GM19397 (cell line): ENCODE measurements around the gene ALPI.
"Not testable (repeated sequence)": the region's sequence is repeated elsewhere in the genome, so short reads cannot be mapped to it uniquely, and the experiment has no call there.

ENCODE experiments used
- ATAC-seq: cut with Tn5 transposase; IDR thresholded peaks from one replicate; pipeline ENCODE4 v1.9.1; 2021; ENCODE audit warnings: mild to moderate bottlenecking, moderate library complexity; ENCODE audit not compliant: unreplicated experiment

The ALPI gene

DNA sequence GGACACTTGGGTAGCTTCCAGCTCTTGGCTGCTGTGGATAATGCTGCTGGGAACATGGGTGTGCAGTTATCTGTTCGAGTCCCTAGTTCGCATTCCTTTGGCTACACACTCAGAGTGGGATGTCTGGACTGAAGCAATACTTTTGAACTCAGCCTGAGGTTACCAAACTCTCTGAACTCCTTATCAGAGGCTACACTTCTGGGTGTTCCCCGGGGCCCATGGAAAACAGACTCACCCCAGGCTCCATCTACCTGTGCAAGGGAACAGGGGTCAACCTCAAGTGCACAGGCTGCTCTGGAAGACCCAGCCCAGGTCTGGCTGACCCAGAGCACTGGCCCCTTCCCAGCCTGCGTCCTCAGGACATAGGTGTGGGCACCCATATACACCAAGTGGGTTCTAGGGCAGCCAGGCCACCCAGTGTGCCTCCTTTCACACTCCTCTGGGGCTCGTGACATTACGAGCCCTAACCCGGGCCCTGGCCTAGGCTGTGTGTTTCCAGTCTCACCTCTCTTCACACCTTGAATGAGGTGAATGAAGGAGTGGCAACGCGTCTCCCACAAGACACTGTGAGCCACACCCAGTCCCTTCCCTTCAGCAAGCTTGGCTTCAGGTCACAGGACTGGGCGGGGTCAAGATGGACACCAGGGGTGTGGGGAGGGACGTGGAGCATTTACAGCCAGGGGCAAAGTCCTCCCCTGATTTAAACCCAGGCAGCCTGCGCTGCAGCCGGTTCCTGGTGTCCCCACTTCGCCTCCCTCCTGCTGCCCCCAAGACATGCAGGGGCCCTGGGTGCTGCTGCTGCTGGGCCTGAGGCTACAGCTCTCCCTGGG lies at the start of gene ALPI:
Gene ALPI (plus strand): TSS at position 728 of the 830 bp plus-strand sequence. CDS start 47 bp downstream, at position 775.
- no peak for ATAC-seq

DNA sequence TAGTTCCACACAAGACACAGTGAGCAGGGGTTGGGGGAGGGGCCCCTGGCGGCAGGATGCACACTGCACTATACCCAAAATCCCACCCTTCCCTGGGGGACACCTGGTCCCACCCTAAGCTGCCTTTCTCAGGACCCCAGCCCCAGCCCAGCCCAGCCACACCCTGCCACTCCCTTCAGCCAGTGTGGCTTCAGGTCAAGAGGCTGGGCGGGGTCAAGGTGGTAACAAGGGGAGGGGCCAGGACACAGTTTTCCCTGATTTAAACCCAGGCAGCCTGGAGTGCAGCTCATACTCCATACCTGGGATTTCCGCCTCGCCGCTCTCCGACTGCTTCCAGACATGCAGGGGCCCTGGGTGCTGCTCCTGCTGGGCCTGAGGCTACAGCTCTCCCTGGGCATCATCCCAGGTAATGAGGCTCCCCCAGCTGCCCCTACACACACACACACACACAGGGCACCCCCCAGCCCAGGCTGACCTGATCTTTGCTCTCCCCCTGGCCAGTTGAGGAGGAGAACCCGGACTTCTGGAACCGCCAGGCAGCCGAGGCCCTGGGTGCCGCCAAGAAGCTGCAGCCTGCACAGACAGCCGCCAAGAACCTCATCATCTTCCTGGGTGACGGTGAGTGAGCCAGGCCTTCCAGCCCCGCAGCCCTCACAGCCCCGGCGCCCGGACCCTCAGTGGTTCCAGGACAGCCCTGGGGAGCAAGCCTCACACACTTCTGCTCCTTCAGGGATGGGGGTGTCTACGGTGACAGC lies 49.2 kb upstream of the ALPI start, which contains the start of gene ALPG:
Gene ALPG (plus strand): TSS at position 289 of the 755 bp plus-strand sequence. CDS start 51 bp downstream, at position 340.
- no peak for ATAC-seq

DNA sequence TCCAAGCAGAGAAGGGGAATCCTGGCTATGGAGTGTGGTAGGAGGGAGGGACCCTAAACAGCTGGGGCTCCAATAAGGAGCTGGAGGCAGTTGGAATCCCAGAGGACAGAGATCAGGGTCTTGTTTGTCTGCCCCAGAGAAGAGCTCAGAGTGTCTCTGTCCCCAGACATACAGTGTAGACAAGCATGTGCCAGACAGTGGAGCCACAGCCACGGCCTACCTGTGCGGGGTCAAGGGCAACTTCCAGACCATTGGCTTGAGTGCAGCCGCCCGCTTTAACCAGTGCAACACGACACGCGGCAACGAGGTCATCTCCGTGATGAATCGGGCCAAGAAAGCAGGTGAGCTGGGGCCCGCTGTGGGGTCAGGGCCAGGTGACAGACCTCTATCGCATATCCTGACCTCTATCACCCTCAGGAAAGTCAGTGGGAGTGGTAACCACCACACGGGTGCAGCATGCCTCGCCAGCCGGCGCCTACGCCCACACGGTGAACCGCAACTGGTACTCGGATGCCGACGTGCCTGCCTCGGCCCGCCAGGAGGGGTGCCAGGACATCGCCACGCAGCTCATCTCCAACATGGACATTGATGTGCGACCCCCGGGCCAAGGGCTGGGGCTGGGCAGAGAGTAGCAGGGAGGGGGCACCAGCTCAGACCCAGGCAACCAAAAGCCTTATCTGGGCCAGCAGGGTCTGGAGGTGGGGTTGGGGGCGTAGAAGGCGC lies 48.4 kb upstream of the ALPI start:
- ATAC-seq = not testable (repeated sequence)

DNA sequence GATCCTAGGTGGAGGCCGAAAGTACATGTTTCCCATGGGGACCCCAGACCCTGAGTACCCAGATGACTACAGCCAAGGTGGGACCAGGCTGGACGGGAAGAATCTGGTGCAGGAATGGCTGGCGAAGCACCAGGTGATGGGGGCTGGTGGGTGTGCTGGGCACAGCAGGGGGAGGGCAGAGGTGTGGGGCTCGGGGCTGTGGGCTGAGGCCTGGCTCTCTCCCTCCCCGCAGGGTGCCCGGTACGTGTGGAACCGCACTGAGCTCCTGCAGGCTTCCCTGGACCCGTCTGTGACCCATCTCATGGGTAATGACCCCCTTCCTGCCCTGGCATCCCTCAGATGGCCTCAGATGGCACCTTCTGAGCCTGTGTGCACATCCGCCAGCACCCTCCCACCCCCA lies 47.7 kb upstream of the ALPI start:
- not testable (repeated sequence) for ATAC-seq

DNA sequence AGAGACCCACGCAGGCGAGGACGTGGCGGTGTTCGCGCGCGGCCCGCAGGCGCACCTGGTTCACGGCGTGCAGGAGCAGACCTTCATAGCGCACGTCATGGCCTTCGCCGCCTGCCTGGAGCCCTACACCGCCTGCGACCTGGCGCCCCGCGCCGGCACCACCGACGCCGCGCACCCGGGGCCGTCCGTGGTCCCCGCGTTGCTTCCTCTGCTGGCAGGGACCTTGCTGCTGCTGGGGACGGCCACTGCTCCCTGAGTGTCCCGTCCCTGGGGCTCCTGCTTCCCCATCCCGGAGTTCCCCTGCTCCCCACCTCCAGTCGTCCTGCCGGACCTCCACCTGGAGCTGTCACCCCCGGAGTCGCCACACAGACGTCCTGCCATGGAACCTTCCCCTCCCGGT lies 46.3 kb upstream of the ALPI start:
- not testable (repeated sequence) for ATAC-seq

DNA sequence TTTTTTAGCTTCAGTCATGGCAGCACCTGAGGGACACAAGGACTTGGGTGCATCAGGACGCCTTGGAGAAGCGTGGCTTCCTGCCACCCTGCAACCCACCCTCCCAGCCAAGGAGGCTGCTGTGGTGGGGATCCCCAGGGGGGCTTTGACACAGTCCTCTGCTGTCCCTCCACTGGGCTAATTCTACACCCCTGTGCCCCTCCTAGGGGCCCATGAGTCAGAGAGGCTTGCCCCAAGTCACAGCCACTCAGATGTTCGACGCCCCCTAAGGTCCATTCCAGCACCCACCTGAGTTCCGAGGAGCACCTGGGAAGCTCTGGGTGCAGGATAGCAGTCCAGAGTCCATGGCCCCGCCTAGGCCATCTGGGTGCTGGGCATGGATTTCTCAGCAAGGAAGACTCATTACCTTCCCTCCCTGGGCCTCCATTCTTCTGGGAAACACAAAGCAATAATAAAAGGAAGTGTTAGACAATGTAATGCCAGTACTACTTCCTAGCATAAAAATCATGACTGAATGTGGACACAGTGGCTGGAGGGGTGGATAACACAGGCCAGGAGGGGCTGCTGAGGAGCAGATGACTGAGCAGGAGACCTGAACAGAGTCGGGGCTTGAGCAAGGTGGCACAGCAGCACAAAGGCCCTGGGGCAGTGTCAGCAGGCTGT lies 45.6 kb upstream of the ALPI start:
- no peak for ATAC-seq

DNA sequence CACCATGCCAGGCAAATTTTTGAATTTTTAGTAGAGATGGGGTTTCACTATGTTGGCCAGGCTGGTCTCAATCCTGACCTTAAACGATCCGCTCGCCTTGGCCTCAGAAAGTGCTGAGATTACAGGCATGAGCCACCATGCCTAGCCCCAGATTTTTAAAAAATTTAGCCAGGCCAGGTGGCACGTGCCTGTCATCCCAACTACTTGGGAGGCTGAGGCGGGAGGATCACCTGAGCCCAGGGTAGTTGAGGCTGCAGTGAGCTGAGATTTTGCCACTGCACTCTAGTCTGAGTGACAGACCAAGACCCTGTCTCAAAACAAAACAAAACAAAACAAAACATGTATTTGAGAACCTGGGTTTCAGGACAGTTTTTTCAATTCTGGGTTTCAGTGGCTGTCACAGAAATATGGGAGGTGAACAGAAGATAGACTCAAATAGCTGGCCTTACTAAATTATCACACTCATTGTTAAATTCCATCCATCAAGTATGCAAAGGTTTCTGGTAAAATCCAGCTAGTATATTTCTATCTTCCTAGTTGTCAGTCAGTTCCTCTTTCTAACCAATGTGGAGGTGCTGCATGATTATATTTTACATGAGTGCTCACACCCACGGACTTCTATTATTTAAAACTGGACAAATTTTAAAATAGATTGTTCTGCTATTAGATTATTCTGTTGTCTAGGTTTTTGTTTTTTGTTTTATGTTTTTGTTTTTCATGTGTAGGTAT lies 43.9 kb upstream of the ALPI start:
- no peak for ATAC-seq

DNA sequence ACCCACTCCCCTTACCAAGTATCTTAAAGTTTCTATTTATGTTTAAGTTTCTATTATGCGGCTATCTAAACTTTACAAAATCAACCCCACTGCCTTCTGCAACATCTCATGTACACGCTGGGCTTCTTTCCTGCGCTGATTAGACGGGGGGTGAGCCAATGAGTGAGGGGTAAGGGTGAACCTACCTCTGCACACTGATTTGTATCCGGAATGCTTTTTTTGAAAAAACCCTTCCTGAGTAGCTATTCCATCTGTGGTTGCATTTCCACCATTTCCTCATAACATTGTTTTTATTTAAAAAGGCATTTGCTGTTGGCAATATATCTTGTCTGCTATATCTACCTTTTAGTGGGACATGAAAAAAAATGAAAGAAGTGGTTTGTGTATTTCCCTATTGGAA lies 43.0 kb upstream of the ALPI start:
- no peak for ATAC-seq

DNA sequence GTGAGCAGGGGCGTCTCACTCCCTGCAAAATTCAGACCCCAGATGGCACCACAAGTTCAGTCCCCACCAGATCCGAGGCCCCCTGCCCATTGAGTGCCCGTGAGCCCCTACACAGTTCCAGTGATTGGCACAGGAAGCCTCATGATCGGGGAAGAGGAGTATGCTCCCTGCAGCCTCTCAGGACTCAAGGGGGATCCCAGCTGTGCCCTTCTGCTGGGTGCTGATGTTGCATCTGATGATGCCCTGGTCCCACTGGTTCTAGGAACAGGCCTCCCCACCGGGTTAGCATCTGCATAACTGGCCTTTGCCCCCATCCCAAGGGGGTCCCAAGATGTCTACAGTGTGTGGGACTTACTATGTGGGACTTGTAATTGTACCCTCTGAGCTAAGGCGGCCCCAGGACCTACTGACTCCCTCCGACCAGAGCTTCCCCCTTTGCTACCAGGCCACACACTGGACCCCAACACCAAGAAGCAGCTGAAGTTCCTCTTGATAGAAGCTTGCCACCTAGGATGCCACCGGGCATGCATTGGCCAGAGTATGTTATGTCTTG lies 40.7 kb upstream of the ALPI start:
- ATAC-seq = no peak

DNA sequence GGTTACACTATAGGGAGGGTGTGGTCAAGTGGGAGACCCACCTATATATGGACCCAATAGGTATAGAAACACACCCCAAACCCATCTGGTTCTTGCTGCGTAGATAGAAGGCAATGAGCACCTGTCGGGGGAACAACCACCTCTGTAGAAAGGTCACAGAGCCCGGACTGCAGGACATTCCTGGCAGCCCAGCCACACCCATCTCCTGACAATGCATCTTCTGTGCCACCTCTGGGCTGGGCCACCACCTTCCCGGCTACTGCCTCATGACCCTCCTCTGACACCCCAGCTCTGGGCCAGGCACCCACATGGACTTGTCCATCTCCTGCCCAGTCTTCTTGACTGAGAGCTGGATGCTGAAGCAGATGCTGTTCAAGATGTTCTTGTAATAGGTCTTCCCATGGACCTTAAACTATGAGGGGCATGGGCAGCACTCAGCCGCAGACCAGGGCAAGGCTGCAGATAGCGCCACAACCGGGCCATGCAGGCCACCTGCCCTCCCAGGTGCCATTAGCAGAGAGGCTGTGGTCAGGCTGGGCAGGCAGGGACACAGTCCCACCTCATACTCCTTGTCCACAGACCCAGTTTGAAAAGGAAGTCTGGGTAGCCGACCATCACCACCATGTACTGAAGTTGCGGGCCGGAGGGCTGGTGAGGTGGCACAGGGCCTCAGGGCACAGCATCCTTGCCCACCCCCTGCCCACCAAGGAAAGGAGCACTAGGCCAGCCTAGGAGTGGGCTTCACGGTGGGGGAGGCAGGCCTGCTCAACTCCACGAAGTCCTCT lies 40.0 kb upstream of the ALPI start:
- no peak for ATAC-seq

DNA sequence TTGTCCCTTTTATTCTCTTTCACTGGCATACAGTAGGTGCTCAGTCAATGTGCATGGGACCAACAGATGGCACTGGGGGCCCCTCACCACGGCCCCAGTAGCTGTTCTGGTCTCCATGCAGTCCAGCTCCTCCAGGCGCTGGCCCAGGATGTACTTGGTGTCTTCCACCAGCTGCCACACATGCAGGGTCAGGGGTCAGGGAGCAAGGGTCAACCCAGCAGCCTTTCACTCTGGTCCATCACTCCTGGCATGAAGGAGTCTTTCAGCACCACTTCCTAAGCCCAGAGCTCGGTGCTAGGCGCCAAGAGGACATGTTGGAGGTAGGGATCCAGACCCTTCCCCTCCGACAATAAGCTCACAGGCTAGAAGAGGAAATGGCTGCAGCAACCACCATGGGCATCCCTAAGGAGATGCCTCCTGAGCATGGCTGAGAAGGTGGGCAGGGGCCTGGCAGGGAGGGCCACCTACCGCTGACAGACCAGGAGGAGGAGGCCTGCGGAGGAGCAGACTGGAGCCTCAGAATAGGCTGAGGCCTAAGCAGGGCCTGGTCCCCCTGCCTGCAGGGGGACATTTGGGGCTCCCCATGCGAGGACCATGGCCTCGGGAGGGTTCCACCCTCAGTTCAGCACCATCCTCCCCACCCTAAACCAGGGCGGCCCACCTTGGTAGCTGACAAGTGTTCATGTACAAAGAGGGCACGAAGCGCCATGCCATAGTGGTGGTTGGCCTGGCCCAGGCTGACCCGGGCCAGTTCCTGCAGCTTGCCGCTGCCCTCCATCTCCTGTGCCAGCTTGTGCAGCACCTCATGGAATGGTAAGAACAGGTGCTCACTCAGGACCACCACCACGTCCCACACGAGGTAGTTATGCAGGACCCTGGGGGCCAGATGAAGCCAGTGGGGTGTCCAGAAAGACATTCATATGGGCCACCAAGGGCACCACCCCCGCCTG lies 39.2 kb upstream of the ALPI start:
- no peak for ATAC-seq

DNA sequence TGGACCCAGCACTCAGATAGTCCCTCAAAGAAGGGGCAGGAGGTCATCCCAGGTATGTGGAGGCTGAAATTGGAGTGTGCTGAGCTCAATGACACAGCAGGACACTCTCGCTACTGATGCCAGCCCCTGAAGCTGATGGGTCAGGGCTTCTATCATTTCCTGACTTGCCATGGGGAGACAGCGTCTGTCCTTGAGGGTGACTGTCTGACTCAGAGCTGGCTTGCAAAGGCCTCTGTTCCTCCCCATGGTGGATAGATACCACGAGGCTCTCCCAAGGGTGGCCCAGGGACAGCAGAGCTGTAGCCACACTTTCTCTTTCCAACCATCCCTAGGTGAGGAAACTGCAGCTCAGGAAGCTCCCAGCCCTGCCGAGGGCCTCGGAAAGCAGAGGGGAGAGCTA lies 38.5 kb upstream of the ALPI start:
- ATAC-seq = no peak

DNA sequence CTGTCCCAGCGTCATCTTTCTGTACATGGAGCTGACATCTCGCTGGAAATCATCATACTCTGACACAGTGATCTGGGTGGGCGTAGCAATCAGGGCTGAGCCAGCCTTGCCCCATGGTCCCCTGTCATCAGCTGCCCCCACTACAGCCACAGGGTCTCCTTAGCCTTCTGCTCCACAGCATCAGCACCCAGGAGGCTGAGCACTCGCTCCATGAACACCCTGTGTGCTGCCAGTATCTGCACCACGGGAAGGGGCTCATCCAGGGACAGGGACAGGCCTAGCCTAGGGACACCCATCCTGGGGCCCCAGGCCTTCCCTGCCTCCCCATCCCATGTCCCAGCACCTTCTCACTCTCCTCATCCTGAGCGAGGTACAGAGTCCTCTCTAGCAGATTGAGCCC lies 37.9 kb upstream of the ALPI start:
- no peak for ATAC-seq

DNA sequence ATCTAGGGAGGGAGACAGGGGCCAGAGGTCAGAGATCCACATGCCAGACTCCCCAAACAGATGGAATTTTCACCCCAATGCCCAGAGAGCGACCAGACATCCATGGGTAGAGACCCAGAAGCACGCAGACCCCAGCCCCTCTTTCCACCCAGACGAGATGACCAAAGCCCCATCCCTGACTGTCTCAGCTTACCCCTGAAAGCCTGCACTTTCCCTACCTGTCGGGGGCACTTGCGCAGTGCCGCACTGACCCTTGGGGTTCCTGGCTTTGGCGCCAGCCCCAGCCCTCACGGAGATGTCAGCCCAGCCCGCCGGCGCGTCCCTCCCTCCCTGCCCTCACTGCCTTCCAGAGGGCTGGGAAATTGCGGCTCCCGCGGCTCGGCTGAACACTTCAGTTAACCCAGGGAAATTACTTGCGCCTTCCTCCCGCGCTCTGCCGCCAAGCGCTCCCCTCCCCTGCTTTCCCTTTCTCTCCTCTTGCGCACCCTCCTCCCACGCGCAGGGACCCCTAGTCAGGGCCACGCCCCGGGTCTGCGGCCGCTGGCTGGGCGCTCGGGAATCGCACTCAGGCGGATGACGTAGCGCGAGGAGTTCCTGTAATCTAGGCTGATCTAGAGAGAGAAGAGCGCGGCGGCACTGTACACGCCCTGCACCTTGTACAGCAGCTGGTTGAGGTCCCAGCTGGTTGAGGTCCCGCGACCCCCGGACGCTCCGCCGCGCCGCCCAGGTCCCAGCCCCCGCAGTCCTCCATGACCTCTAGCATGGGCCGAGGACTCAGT lies 37.3 kb upstream of the ALPI start:
- no peak for ATAC-seq

DNA sequence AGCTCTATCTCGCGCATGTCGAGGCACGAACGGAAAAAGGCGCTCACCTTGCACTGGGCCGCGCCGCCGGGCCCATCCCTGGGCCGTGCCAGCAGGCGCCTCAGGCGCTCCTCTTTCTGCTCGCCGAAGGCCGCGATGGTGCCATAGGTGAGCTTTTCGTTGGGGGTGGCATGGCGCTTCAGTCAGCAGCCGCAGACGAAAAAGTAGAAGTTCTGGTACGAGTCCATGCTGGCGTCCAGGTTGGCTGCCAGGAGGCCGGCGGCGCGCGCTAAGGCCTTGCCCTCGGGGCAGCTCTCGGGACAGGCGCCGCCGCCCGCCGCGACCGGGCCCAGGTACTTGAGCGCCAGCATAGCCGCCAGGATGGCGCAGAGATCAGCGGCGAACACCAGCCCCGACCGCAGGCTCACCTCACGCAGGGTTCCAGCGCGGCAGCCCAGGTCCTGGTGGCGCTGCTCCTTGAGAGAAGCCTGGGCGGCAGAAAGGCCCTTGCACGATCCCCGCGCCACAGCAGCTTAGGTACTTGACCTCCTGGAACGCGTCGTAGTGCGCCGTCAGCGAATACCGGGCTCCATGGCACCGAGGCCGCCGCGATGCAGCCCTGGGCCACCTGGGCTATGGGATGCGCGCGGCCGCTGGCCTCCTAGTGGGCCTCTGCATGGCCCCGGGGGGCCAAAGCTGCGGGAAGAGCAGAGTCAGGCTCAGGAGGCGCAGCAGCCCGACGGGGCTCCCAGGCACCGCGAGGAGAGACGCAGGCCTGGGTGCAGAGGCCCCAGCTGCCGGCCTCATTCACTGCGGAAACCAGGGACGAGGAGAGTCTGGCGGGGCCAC lies 36.5 kb upstream of the ALPI start:
- ATAC-seq = no peak

DNA sequence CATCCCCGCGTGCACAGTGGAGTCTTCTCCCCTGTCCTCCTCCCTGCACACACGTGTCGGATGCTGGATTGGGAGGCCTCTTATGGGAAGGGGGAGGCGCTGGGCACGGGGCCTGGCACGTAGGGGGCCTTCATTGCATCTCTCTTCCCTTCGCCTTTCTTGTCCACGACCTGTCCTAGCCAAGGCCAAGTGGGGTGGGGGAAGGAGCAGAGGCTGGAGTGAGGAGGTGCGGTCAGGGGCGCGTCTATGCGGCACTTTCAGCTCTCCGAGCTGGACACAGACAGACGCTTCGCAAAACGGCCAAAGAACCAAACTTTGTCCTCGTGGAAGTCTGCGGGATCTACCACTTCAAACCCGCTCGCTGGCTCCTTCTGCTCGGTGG lies 35.9 kb upstream of the ALPI start:
- ATAC-seq = no peak
